GM12874 (cell line): ENCODE measurements around the gene PAPLN.

Experiments
- TF ChIP-seq, protein P1 (sequence below): IDR thresholded peaks from 2 replicates; pipeline ENCODE4 v1.5.1; 2011; ENCODE audit warnings: low read depth, mild to moderate bottlenecking, control low read depth, low read length, moderate library complexity; ENCODE audit not compliant: insufficient read depth

Gene PAPLN

DNA sequence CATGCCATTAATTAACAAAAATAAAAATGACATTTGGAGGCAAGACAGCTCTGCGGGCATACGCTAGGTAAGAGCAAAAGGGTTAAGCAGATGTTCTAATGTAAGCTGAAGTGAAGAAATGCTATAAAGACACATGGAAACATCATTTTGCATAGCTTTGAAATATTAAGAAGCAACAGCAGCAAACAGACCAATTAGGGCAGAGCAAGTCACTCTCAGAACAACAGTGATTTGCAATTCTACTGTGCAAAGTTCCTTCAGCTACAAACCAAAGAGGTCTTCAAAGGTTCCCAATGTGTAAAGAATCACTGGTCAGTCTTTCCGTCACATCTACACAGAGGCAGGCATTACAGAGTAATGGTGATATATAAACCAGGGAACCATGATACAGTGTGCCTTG is 68.2 kb downstream of the PAPLN start:
- TF ChIP-seq, protein P1, sequence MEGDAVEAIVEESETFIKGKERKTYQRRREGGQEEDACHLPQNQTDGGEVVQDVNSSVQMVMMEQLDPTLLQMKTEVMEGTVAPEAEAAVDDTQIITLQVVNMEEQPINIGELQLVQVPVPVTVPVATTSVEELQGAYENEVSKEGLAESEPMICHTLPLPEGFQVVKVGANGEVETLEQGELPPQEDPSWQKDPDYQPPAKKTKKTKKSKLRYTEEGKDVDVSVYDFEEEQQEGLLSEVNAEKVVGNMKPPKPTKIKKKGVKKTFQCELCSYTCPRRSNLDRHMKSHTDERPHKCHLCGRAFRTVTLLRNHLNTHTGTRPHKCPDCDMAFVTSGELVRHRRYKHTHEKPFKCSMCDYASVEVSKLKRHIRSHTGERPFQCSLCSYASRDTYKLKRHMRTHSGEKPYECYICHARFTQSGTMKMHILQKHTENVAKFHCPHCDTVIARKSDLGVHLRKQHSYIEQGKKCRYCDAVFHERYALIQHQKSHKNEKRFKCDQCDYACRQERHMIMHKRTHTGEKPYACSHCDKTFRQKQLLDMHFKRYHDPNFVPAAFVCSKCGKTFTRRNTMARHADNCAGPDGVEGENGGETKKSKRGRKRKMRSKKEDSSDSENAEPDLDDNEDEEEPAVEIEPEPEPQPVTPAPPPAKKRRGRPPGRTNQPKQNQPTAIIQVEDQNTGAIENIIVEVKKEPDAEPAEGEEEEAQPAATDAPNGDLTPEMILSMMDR, result no peak

DNA sequence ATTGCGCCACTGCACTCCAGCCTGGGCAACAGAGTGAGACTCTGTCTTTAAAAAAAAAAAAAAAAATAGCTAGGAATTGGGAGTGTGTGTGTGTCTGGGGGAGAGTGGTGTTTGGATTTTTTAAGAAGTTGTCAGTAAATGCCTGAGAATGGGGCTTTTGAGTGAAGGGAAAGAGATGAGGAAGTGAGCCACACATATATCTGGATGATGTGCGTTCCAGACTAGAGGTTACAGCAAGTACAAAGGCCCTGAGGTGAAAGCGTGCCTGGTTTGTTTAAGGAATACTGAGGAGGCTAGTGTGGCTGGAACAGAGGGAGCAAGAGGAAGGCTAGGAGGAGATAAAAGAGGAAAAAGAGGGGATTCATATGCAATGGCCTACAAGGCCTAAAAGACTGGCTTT is 70.0 kb downstream of the PAPLN start:
- TF ChIP-seq, protein P1, result no peak

DNA sequence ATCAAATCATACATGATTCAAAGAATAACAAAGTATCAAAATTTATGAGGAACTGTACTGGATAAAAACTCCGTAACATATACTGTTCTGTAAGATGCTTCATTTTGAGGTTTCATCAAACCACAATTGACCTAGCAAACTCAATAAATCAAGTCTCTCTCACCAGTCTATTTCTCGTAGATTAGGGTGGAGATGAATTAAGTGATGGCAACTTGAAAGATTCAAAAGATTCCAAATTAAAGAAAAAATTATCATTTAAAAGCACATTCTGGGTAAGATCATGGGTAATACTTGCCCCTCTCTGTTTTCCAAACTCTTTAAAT is 74.4 kb downstream of the PAPLN start:
- TF ChIP-seq, protein P1, result no peak

- TF ChIP-seq, protein P1, result no peak
Measured at GRCh38 chr14:73312687-73313086, 75.4 kb downstream of the PAPLN start.

- TF ChIP-seq, protein P1, result no peak
Measured at GRCh38 chr14:73313151-73313550, 75.8 kb downstream of the PAPLN start.

GRCh38 chr14:73323896-73324399 is 86.6 kb downstream of the PAPLN start:
- TF ChIP-seq, protein P1, result no peak
